Spinal cord (tissue), 10 donors: ENCODE measurements around the gene FKBP15. TPM values are rescaled to one million over a fixed set of nuclear protein-coding genes. Genes with fewer than 3 reads are reported as not detected.
"Not testable (repeated sequence)": the region's sequence is repeated elsewhere in the genome, so short reads cannot be mapped to it uniquely, and the experiment has no call there.

Experiments
- DNase-seq, 6 donors: peaks; one replicate each; pipeline versions ENCODE4 v3.0.0 to v3.0.0-alpha.2; 2013 to 2015; ENCODE audit warnings: low spot score in 6 of 6, low read depth in 4 of 6
- H3K27ac ChIP-seq: one replicate; pipeline ENCODE4 v1.5.1; 2013; ENCODE audit warnings: low read depth, low read length, control low read depth
- H3K27me3 ChIP-seq: one replicate; pipeline ENCODE4 v1.6.1; 2013; ENCODE audit warnings: low read length; ENCODE audit not compliant: control insufficient read depth, insufficient read depth
- H3K36me3 ChIP-seq: one replicate; pipeline ENCODE4 v1.6.1; 2013; ENCODE audit warnings: low read length; ENCODE audit not compliant: control insufficient read depth, insufficient read depth
- H3K4me1 ChIP-seq: one replicate; pipeline ENCODE4 v1.6.1; 2013; ENCODE audit warnings: low read length; ENCODE audit not compliant: control insufficient read depth, insufficient read depth
- H3K4me3 ChIP-seq: one replicate; pipeline ENCODE4 v1.5.1; 2013; ENCODE audit warnings: low read depth, low read length, control low read depth
- H3K9me3 ChIP-seq: one replicate; pipeline ENCODE4 v1.6.1; 2013; ENCODE audit warnings: low read length; ENCODE audit not compliant: control insufficient read depth, insufficient read depth
- WGBS: methylation state at CpG from one replicate; pipeline ENCODE4 v1.1.5; 2013; ENCODE audit warnings: missing lambda C conversion rate; ENCODE audit not compliant: insufficient coverage; 5-methylcytosine and 5-hydroxymethylcytosine counted together
- polyA plus RNA-seq, 2 donors: library from polyadenylated mRNA; unstranded; fragments of 120-200 nt; gene quantifications; one replicate each; pipeline ENCODE4 v1.2.1, GENCODE V29; 2013; ENCODE audit not compliant: insufficient read length in 2 of 2
- total RNA-seq, 2 donors: library from RNA; depleted of rRNA in 1 of 2; stranded (reverse); fragments of 120-200 nt in 1 of 2; fragments of >200 nt in 1 of 2; gene quantifications; one replicate each; pipeline versions ENCODE4 v1.2.3 to v1.2.4, GENCODE V29; 2013 to 2014
- donor health status: healthy.

Gene FKBP15
- total and polyA plus RNA-seq, 4 donors: 24.2 to 26.9 (median 26.1) TPM

GRCh38 chr9:113143432-113144227 is 77.4 kb downstream of the FKBP15 start:
- DNase-seq: no peak
- no peak overlapping the region for H3K27ac ChIP-seq
- H3K4me1 ChIP-seq: no peaks in the 10 kb centered on the region
- WGBS: 83% methylated on average over 3 of the region's 5 CpGs
- peaks cover 3% of the 10 kb centered on the region for H3K27me3 ChIP-seq
- no peak overlapping the region for H3K4me3 ChIP-seq
- no peaks in the 10 kb centered on the region for H3K36me3 ChIP-seq
- H3K9me3 ChIP-seq: no peaks in the 10 kb centered on the region

- not testable (repeated sequence) for H3K4me1 ChIP-seq, DNase-seq, H3K27ac ChIP-seq, H3K9me3 ChIP-seq, H3K27me3 ChIP-seq, H3K36me3 ChIP-seq, H3K4me3 ChIP-seq
- WGBS: 89% methylated on average over 8 of the region's 9 CpGs
These were observed 80.2 kb downstream of the FKBP15 start for GRCh38 chr9:113140896-113141295.

GRCh38 chr9:113139953-113140352 is 81.1 kb downstream of the FKBP15 start:
- H3K27ac ChIP-seq: no peak overlapping the region
- H3K4me3 ChIP-seq: no peak overlapping the region
- WGBS: 63% methylated on average over 3 of the region's 5 CpGs
- no peak for DNase-seq
- no peaks in the 10 kb centered on the region for H3K27me3 ChIP-seq
- no peaks in the 10 kb centered on the region for H3K36me3 ChIP-seq
- H3K4me1 ChIP-seq: no peaks in the 10 kb centered on the region
- no peaks in the 10 kb centered on the region for H3K9me3 ChIP-seq

DNA sequence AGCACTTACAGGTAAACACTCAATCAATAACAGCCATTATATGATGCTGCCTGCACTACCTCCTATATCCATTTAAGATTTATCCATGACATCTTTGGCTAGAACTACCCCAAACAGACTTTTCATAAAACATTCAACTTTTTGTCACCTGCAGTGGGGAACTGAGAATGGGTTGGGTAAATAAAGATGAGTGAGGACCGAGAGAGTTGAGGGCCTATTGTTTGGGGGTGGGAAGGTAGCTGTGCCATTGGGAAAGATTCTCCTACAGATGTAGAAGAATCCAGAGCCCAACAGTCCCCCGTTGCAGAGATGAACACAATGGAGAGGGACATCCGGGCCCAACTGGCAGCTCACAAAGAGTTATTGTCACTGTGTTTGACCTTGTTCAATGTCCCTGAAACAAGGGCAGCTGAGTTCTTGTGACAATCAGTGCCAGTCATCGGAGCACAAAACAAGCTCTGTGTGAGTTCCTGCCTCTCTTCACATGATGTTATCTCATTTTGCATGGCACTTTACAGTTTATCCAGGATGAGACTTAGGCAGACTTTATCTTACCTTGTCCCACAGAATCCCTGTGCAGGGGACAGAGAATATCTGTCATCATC is 81.8 kb downstream of the FKBP15 start:
- no peak overlapping the region for H3K27ac ChIP-seq
- peak in 1 of 6 donors; percentile 29 for DNase-seq
- no peaks in the 10 kb centered on the region for H3K27me3 ChIP-seq
- H3K36me3 ChIP-seq: no peaks in the 10 kb centered on the region
- H3K9me3 ChIP-seq: no peaks in the 10 kb centered on the region
- WGBS: 26% methylated on average over 4 of the region's 4 CpGs
- no peak overlapping the region for H3K4me3 ChIP-seq
- no peaks in the 10 kb centered on the region for H3K4me1 ChIP-seq

DNA sequence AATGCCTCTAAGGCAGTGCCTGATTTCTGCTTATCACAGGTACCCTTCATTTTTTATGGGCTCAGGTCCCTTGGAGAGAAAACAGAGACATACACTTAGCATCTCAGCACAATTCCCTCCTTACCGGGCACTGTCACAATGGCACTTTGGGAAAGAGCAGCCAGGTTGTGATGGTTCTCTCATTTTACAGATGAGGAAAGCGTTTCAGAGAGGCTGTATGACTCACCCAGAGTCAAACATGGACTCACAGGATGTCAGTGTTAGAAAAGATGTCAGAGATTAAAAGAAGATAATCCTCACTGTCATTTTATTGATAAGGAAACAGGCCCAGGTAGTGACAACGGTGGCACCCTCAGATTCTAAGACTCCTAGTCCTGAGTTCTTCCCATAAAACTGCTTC is 82.3 kb downstream of the FKBP15 start:
- Histone ChIP-seq H3K9me3 (no peaks in the 10 kb centered on the region), H3K4me3 (no peak overlapping the region), H3K4me1 (no peaks in the 10 kb centered on the region), H3K27ac (no peak overlapping the region), H3K36me3 (no peaks in the 10 kb centered on the region), H3K27me3 (no peaks in the 10 kb centered on the region)
- DNase-seq: no peak
- WGBS: 88% methylated on average over 1 of the region's 3 CpGs

DNA sequence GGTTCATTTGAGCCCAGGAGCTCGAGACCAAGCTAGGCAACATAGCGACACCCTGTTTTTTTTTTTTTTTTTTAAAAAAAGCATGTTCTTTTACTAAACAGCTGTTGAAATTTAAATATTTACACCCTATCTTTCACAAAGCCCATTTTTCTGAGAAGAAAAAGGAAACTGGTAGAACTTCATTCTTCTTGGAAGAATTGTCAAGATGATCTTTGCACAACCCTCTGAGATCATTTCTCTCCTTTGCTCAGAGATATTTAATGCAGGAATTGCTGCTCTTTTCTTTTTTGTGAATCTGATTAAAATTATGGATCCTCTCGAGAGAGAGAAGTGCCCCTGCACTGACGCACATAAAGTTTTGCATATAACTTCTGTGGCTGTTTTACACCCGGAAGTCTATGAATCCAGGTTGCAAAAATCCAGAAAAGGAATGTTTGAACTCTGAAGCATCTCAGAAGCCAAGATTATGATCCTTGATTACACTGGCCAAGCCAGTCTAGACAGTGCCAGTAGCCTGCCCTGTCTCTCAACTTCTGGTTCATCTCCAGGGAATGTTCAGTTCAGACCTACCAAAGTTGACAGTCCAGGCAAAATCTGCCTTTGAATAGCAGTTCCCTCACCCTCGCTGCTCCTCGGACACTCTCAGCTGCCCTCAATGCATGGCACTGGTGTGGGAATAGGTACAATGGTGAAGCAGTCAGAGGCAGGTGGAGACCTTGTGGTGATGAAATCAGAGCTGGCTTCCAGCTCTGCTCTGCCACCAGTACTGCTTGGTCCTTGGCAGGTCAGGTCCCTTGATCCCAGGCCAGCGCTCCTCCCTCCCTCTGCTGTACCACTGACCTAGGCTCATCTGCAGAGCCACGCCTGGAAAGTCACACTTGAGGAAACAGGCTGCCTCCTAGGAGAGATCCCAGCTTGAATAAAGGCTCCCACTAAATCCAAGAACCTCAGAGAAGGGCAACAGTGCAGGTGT is 83.6 kb downstream of the FKBP15 start:
- WGBS: 70% methylated on average over 4 of the region's 9 CpGs
- Histone ChIP-seq H3K9me3 (no peaks in the 10 kb centered on the region), H3K4me1 (no peaks in the 10 kb centered on the region), H3K36me3 (no peaks in the 10 kb centered on the region), H3K27me3 (no peaks in the 10 kb centered on the region), H3K27ac (no peak overlapping the region), H3K4me3 (no peak overlapping the region)
- DNase-seq: no peak

DNA sequence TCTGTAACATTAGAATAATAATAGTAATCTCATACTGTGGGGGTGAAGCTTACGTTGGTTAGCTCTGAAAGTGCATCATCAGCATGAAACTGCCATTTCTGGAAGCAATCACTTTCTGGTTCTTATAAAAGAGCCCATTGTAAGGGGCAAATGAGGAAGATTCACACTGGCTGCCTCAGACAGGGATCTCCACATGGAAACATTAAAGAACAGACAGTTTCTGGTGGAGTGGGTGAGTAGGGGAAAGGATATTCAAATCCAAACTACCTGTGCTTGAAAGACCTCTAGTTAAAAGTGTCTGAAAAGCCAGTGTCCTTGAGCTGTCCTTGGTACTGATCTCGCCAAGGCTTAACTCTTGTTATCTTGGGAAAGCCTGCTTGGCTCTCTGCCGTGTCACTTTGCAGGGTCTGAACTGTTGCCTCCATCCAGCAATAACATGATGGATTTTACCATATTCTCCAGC is 89.4 kb downstream of the FKBP15 start:
- H3K4me3 ChIP-seq: no peak overlapping the region
- H3K27ac ChIP-seq: no peak overlapping the region

DNA sequence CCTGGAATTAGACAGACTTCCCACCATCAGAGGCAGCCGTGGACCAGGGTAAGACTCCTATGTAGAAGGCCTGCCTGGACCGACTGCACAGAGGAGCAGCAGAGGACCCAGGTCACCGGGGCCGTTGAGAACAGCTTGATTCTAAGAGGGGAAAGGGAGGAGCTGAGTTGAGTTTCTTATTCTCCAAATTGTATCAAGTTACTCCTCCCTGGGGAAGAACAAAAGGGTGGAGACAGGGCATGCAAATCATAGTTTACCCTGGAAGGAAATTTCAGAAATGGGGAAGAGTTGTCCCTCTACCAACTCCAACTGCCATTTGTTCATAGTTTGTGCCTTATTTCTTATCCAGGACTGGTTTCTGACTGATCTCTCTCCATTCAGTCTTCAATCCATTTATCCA is 91.2 kb downstream of the FKBP15 start:
- Histone ChIP-seq H3K27ac (no peak overlapping the region), H3K4me1 (no peaks in the 10 kb centered on the region), H3K9me3 (no peaks in the 10 kb centered on the region), H3K4me3 (no peak overlapping the region), H3K27me3 (peaks cover 3% of the 10 kb centered on the region), H3K36me3 (no peaks in the 10 kb centered on the region)
- WGBS: no CpG with 5 or more reads among the region's 4 CpGs
- DNase-seq: no peak

More for the DNA sequence above, 89.4 kb downstream of the FKBP15 start:
- 11% methylated on average over 3 of the region's 3 CpGs for WGBS
- no peaks in the 10 kb centered on the region for H3K36me3 ChIP-seq
- peak in 1 of 6 donors; percentile 29 for DNase-seq
- H3K27me3 ChIP-seq: peaks cover 3% of the 10 kb centered on the region
- no peaks in the 10 kb centered on the region for H3K4me1 ChIP-seq
- no peaks in the 10 kb centered on the region for H3K9me3 ChIP-seq

DNA sequence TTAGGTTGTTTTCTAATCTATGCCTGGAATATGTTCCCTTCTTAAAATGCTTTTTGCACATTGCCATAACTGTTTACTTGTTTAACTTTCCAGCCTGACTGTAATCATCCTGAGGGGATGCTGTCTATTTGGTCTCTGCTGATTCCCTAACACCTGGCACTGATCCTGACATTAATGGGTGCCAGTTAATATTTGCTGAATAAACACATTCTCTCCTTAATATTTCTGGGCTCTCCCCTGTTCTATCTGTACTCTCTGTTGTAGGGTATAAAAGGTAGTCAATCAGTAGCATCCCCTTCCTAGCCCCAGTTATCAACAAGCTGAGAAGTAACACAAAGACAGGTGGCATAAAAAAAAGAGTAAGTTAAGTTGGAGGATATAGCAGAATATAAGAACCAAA is 91.6 kb downstream of the FKBP15 start:
- H3K9me3 ChIP-seq: no peaks in the 10 kb centered on the region
- no peak for DNase-seq
- H3K27ac ChIP-seq: no peak overlapping the region
- no peaks in the 10 kb centered on the region for H3K4me1 ChIP-seq
- H3K36me3 ChIP-seq: no peaks in the 10 kb centered on the region
- H3K4me3 ChIP-seq: no peak overlapping the region
- peaks cover 3% of the 10 kb centered on the region for H3K27me3 ChIP-seq
